OCI-LY1 (cell line): ENCODE results near the gene DNAAF8.

Experiments
- EZH2 ChIP-seq: fragments of 200-600 bp; sonication (generic), shearing (Covaris generic); IDR thresholded peaks from 2 replicates; pipeline ENCODE4 v1.8.0; 2017; ENCODE audit warnings: borderline replicate concordance, mixed run types, mild to moderate bottlenecking, antibody characterized with exemption, low read length, moderate library complexity, mixed read lengths
- TF ChIP-seq, protein P1 (sequence below): fragments of 200-600 bp; sonication (generic), shearing (Covaris generic); IDR thresholded peaks from 2 replicates; pipeline ENCODE4 v1.5.1; 2017; ENCODE audit warnings: mild to moderate bottlenecking, antibody characterized with exemption, low read length, moderate library complexity, mixed read lengths

DNA sequence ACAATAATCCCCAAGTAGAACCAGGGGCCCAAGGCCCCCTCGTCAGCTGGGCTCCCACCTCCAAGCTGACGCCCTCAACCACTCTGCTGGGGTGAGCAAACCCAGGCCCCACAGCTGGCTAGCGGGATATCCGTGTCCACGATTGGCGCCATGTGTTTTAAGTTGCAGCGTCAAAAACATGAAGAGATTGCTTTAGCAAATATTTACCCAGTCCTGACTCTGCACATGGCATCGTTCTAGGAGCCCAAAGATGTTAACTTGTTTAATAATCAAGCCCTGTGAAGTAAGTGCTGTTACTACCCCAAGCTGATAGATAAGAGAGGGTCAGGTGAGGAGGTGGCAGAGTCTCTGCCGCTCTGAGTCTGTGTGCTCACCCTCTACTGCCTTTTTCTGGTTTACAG lies 54.2 kb downstream of the DNAAF8 start:
- TF ChIP-seq EZH2 = no peak
- TF ChIP-seq, protein P1, sequence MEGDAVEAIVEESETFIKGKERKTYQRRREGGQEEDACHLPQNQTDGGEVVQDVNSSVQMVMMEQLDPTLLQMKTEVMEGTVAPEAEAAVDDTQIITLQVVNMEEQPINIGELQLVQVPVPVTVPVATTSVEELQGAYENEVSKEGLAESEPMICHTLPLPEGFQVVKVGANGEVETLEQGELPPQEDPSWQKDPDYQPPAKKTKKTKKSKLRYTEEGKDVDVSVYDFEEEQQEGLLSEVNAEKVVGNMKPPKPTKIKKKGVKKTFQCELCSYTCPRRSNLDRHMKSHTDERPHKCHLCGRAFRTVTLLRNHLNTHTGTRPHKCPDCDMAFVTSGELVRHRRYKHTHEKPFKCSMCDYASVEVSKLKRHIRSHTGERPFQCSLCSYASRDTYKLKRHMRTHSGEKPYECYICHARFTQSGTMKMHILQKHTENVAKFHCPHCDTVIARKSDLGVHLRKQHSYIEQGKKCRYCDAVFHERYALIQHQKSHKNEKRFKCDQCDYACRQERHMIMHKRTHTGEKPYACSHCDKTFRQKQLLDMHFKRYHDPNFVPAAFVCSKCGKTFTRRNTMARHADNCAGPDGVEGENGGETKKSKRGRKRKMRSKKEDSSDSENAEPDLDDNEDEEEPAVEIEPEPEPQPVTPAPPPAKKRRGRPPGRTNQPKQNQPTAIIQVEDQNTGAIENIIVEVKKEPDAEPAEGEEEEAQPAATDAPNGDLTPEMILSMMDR = no peak
